GM13977 (cell line): Measurements from ENCODE around the gene MYOT.

Source experiments
- DNase-seq: peaks from one replicate; pipeline ENCODE4 v3.0.0; 2012; ENCODE audit warnings: low spot score
- in situ Hi-C: fragments of 300-500 bp; cut with MboI; formaldehyde crosslinking; loops from one replicate; pipeline ENCODE4 v1.12.0; 2022; ENCODE audit warnings: low sequenced_read_pairs, low pct_unique_long_range_greater_than_20kb, mixed read lengths, inconsistent platforms; ENCODE audit not compliant: unreplicated experiment
- TF ChIP-seq, protein P1 (sequence below): IDR thresholded peaks from 2 replicates; pipeline ENCODE4 v1.5.1; 2012; ENCODE audit warnings: mild to moderate bottlenecking, control low read depth; ENCODE audit not compliant: insufficient read depth; ENCODE audit errors: extremely low read depth, missing control alignments

The MYOT gene

DNA sequence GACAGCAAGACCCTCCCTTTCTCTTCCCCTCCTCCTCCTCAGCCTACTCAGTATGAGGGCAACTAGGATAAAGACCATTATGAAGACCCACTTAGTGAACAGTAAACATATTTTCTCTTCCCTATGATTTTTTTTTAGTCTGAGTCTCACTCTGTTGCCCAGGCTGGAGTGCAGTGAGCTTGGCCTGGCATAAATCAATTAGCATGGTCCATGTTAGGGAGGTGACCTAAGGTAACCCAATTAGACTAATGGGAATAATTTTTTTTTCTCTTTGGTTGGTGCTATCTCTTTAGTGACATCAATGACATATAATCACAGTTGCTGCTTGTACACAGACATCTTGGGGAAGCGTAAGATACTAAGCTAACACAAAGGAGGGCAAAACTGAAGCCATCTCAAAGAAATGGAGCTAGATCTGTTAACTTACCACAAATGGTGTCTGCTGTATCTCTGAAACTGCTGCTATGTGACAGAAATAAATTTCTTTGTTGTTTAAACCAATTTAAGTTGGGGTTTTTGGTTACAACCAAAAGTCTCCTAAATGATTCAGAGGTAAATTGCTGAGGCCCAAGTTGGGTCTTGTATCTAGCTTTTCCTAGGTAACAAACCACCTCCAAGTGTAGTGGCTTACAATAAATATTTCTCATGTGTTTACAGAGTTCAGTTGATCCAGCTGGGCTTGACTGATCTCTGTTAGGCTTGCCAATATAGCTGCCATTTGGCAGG is 34.9 kb downstream of the MYOT start:
- DNase-seq: no peak
- TF ChIP-seq, protein P1, sequence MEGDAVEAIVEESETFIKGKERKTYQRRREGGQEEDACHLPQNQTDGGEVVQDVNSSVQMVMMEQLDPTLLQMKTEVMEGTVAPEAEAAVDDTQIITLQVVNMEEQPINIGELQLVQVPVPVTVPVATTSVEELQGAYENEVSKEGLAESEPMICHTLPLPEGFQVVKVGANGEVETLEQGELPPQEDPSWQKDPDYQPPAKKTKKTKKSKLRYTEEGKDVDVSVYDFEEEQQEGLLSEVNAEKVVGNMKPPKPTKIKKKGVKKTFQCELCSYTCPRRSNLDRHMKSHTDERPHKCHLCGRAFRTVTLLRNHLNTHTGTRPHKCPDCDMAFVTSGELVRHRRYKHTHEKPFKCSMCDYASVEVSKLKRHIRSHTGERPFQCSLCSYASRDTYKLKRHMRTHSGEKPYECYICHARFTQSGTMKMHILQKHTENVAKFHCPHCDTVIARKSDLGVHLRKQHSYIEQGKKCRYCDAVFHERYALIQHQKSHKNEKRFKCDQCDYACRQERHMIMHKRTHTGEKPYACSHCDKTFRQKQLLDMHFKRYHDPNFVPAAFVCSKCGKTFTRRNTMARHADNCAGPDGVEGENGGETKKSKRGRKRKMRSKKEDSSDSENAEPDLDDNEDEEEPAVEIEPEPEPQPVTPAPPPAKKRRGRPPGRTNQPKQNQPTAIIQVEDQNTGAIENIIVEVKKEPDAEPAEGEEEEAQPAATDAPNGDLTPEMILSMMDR: no peak
- in situ Hi-C loops: no loop called here

DNA sequence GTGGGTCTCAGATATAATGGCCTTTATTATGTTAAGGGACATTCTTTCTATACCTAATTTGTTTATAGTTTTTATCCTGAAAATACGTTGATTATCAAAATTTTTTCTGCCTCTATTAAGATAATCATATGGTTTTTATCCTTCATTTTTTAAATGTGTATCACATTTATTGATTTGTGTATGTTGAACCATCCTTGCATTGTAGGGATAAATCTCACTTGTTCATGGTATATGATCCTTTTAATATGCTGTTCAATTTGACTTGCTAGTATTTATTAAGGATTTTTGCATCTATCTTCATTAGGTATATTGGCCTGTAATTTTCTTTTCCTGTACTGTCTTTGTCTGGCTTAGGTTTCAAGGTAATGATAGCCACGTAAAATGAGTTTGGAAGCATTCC is 47.1 kb downstream of the MYOT start:
- in situ Hi-C loops: no loop called here
- TF ChIP-seq, protein P1: no peak

DNA sequence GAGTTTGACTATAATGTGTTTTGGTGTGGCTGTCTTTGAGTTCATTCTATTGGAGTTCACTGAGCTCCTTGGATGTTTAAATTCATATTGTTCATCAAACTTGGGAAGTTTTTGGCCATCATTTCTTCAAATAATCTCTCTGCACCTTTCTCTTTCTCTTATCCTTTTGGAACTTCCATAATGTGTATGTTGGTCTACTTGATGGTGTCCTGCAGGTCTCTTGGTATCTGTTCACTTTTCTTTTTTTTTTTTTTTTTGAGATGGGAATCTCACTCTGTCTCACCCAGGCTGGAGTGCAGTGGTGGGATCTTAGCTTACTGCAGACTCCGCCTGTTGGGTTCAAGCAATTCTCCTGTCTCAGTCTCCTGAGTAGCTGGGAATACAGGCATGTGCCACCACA is 49.3 kb downstream of the MYOT start:
- TF ChIP-seq, protein P1: no peak
- no peak for DNase-seq
- in situ Hi-C loops: no loop called here

More for the DNA sequence above, 47.1 kb downstream of the MYOT start:
- no peak for DNase-seq

DNA sequence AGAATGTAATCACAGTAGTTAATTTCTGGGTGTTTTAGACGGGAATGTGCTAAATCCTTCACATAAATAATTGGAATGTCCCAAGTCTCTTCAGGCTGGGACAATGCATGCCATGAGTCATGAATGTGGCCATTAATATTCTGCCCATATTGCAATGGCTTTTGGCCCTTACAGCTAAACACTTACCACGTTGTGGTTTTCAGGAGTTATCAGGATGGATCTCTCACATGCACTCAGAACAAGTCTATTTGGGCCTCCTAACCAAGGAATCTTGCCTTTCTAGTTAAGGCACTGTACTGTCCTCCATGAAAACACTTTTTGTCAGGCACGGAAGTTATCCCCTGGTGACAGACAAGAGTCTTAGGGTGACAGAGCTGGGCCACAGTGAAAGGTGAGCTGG is 54.3 kb downstream of the MYOT start:
- TF ChIP-seq, protein P1: no peak
- no peak for DNase-seq
- in situ Hi-C loops: no loop called here

DNA sequence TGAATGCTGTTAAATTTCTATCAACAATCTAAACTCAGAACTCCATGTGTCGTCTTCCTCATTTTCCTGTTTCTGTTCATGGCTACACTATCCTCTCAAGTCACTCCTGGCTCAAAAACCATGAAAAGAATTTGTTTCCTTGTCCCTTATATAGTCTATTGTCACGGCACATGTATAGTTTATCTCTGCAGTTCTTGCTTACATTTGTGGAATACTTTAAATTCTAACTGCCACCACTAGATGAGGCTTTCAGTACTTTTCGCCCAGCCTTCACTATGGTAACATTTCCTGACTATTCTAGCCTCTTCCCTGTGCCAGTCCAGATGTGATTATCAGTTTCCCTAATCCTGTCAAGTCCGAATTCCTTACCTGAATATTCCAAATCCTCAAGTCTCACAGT is 56.2 kb downstream of the MYOT start:
- DNase-seq: no peak
- in situ Hi-C loops: no loop called here
- TF ChIP-seq, protein P1: no peak

DNA sequence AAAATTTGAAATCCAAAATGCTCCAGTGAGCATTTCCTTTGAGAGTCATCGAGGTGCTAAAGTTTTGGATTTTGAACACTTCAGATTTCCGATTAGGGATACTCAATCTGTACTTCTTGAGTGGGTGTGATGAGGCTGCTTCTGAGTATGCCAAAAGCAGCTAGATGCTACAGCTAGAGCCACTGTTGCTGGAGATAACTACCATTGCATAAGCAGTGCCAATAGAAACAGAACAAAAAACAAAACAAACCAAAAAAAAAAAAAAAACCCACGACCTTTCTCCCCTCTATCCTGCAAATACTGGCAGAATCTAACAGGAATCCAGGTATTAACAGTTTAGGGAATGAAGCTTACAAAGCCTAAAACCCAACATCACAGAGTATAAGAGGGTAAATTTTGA is 65.1 kb downstream of the MYOT start:
- in situ Hi-C loops: no loop called here
- DNase-seq: no peak

More for the DNA sequence above, 65.1 kb downstream of the MYOT start:
- TF ChIP-seq, protein P1: no peak
